HCT116 (cell line): ENCODE data around the gene SAMD1. TPM values are rescaled to one million over a fixed set of nuclear protein-coding genes. Genes with fewer than 3 reads are reported as not detected.
A peak's percentile ranks its signal among the peaks of the same experiment; 100 is the strongest.
"Not testable (repeated sequence)": the region's sequence is repeated elsewhere in the genome, so short reads cannot be mapped to it uniquely, and the experiment has no call there.

ENCODE experiments used
- ATAC-seq: fragments of 200-7000 bp; cut with Tn5 transposase; 2 replicates; pipeline ENCODE4 v1.9.1; 2020; ENCODE audit warnings: mild to moderate bottlenecking, moderate library complexity
- BruUV-seq: library from RNA; stranded (reverse); fragments of 400-500 nt; replicated peaks from 2 replicates; lab custom pipeline; 2021; lab: Mats Ljungman, UMichigan
- CTCF ChIA-PET: fragments of 300-600 bp; sonication (Branson Sonifier 250); formaldehyde crosslinking; loops from one replicate; lab custom pipeline; 2021; ENCODE audit warnings: antibody characterized with exemption; lab: Charles Lee
- POLR2A ChIA-PET: fragments of 300-600, 350-600 bp; sonication (Branson Sonifier 250); formaldehyde crosslinking; loops from one replicate; lab custom pipeline; 2021; ENCODE audit warnings: antibody characterized with exemption; lab: Charles Lee
- RAD21 ChIA-PET, 2 experiments: fragments of 300-600 bp; sonication (Branson Sonifier 250); formaldehyde crosslinking; loops; one replicate each; lab custom pipeline; 2023; ENCODE audit warnings: low total read pairs in 2 of 2; ENCODE audit not compliant: uncharacterized antibody in 2 of 2, unreplicated experiment in 2 of 2, low non-redundant PET in 1 of 2; lab: Charles Lee
- DNase-seq: peaks from one replicate; pipeline ENCODE4 v3.0.0-alpha.2; 2010; ENCODE audit warnings: low read depth, low spot score
- H2AFZ ChIP-seq: fragments of 200-600 bp; shearing (Covaris generic), sonication (generic); 2 replicates; pipeline ENCODE4 v1.6.1; 2017; ENCODE audit warnings: low read depth, mixed run types, mixed read lengths, antibody characterized with exemption, low read length; ENCODE audit not compliant: poor library complexity, severe bottlenecking
- H3K27ac ChIP-seq: 2 replicates; pipeline ENCODE4 v1.5.1; 2012; ENCODE audit warnings: low read depth, low read length
- H3K27me3 ChIP-seq: fragments of 200-600 bp; sonication (generic); 2 replicates; pipeline ENCODE4 v1.6.1; 2016; ENCODE audit warnings: mixed run types, low read length, mixed read lengths; ENCODE audit not compliant: insufficient read depth
- H3K36me3 ChIP-seq, 2 experiments: fragments of 200-500 bp in 1 of 2; fragments of 200-600 bp in 1 of 2; sonication (Bioruptor generic) in 1 of 2; sonication (generic) in 1 of 2; 2 replicates each; pipeline versions ENCODE4 v1.5.1 to v1.6.1; 2014 to 2016; ENCODE audit warnings: low read length in 2 of 2, inconsistent platforms in 1 of 2, mixed read lengths in 1 of 2, mixed run types in 1 of 2; ENCODE audit not compliant: insufficient read depth in 2 of 2, control insufficient read depth in 1 of 2
- H3K4me1 ChIP-seq, 2 experiments: fragments of 200-600 bp in 1 of 2; sonication (generic) in 1 of 2; 2 replicates each; pipeline versions ENCODE4 v1.5.1 to v1.6.1; 2012 to 2017; ENCODE audit warnings: low read length in 2 of 2, inconsistent platforms in 1 of 2, mild to moderate bottlenecking in 1 of 2, mixed read lengths in 1 of 2, mixed run types in 1 of 2, moderate library complexity in 1 of 2; ENCODE audit not compliant: insufficient read depth in 2 of 2, control insufficient read depth in 1 of 2
- H3K4me2 ChIP-seq: fragments of 200-600 bp; sonication (generic); 2 replicates; pipeline ENCODE4 v1.6.1; 2017; ENCODE audit warnings: mixed run types, low read length, mixed read lengths
- H3K4me3 ChIP-seq, 2 experiments: fragments of 200-600 bp in 1 of 2; sonication (generic) in 1 of 2; replicated peaks in 1 of 2; 2 replicates each; pipeline ENCODE4 v1.5.1; 2011 to 2016; ENCODE audit warnings: low read length in 2 of 2, control low read depth in 1 of 2, low read depth in 1 of 2, mild to moderate bottlenecking in 1 of 2, mixed read lengths in 1 of 2, mixed run types in 1 of 2
- H3K79me2 ChIP-seq: fragments of 200-600 bp; sonication (generic); 2 replicates; pipeline ENCODE4 v1.6.1; 2017; ENCODE audit warnings: mild to moderate bottlenecking, mixed run types, low read length, moderate library complexity, mixed read lengths; ENCODE audit not compliant: insufficient read depth
- H3K9ac ChIP-seq: fragments of 200-600 bp; sonication (generic); 2 replicates; pipeline ENCODE4 v1.6.1; 2016; ENCODE audit warnings: low read length, mixed read lengths
- H3K9me2 ChIP-seq: fragments of 200-600 bp; sonication (generic), shearing (Covaris generic); 2 replicates; pipeline ENCODE4 v1.6.1; 2017; ENCODE audit warnings: mixed run types, mild to moderate bottlenecking, moderate library complexity; ENCODE audit not compliant: insufficient read depth
- H3K9me3 ChIP-seq, 2 experiments: fragments of 200-500 bp in 1 of 2; fragments of 200-600 bp in 1 of 2; sonication (Bioruptor generic) in 1 of 2; sonication (generic) in 1 of 2; 2 replicates each; pipeline ENCODE4 v1.6.1; 2014 to 2017; ENCODE audit warnings: low read length in 2 of 2, mixed read lengths in 2 of 2, inconsistent platforms in 1 of 2, low read depth in 1 of 2, mild to moderate bottlenecking in 1 of 2, mixed run types in 1 of 2, moderate library complexity in 1 of 2; ENCODE audit not compliant: control insufficient read depth in 1 of 2, insufficient read depth in 1 of 2
- H4K20me1 ChIP-seq: fragments of 200-600 bp; sonication (generic), shearing (Covaris generic); 2 replicates; pipeline ENCODE4 v1.6.1; 2017; ENCODE audit warnings: mixed run types, mild to moderate bottlenecking, moderate library complexity; ENCODE audit not compliant: insufficient read depth
- CEBPB ChIP-seq: IDR thresholded peaks from 2 replicates; pipeline ENCODE4 v1.6.1; 2012; ENCODE audit warnings: low read depth
- CTCF ChIP-seq, 3 experiments: fragments of 200-600 bp in 1 of 3; sonication (generic) in 1 of 3; IDR thresholded peaks in 2 of 3; conservative IDR thresholded peaks in 1 of 3; 2 replicates each; pipeline ENCODE4 v1.5.1; 2012 to 2017; ENCODE audit warnings: low read depth in 2 of 3, low read length in 2 of 3, antibody characterized with exemption in 1 of 3, borderline replicate concordance in 1 of 3, control low read depth in 1 of 3, mild to moderate bottlenecking in 1 of 3, mixed read lengths in 1 of 3, mixed run types in 1 of 3, moderate library complexity in 1 of 3; ENCODE audit not compliant: insufficient read depth in 1 of 3
- EGR1 ChIP-seq: IDR thresholded peaks from 2 replicates; pipeline ENCODE4 v1.6.1; 2012; ENCODE audit warnings: low read depth
- ELF1 ChIP-seq: IDR thresholded peaks from 2 replicates; pipeline ENCODE4 v1.6.1; 2012; ENCODE audit warnings: low read depth, borderline replicate concordance
- FOSL1 ChIP-seq: IDR thresholded peaks from 2 replicates; pipeline ENCODE4 v1.6.1; 2012; ENCODE audit warnings: low read depth
- MAX ChIP-seq: IDR thresholded peaks from 2 replicates; pipeline ENCODE4 v1.6.1; 2012
- POLR2A ChIP-seq: IDR thresholded peaks from 2 replicates; pipeline ENCODE4 v1.7.0; 2011; ENCODE audit warnings: borderline replicate concordance; ENCODE audit not compliant: insufficient read depth, insufficient read length; ENCODE audit errors: extremely low read depth
- POLR2AphosphoS5 ChIP-seq: IDR thresholded peaks from 2 replicates; pipeline ENCODE4 v1.6.1; 2011; ENCODE audit warnings: mild to moderate bottlenecking, low read depth, low read length, moderate library complexity
- RAD21 ChIP-seq: IDR thresholded peaks from 2 replicates; pipeline ENCODE4 v1.6.1; 2012; ENCODE audit warnings: low read depth, mild to moderate bottlenecking
- SIN3A ChIP-seq: IDR thresholded peaks from 2 replicates; pipeline ENCODE4 v1.6.1; 2012; ENCODE audit warnings: low read depth
- SP1 ChIP-seq: IDR thresholded peaks from 2 replicates; pipeline ENCODE4 v1.6.1; 2012; ENCODE audit warnings: low read depth
- TCF7L2 ChIP-seq: IDR thresholded peaks from 2 replicates; pipeline ENCODE4 v1.7.0; 2011; ENCODE audit warnings: borderline replicate concordance, inconsistent platforms; ENCODE audit not compliant: insufficient read depth, insufficient read length; ENCODE audit errors: extremely low read depth
- YY1 ChIP-seq: IDR thresholded peaks from 2 replicates; pipeline ENCODE4 v1.6.1; 2011; ENCODE audit warnings: low read length, low read depth, moderate library complexity, mild to moderate bottlenecking; ENCODE audit not compliant: insufficient replicate concordance; ENCODE audit errors: extremely low read depth
- ZBTB33 ChIP-seq: IDR thresholded peaks from 2 replicates; pipeline ENCODE4 v1.6.1; 2011; ENCODE audit warnings: mild to moderate bottlenecking, low read length, moderate library complexity; ENCODE audit not compliant: insufficient replicate concordance; ENCODE audit errors: extremely low read depth
- ZNF274 ChIP-seq: fragments of 200-500 bp; sonication (Bioruptor generic); IDR thresholded peaks from 2 replicates; pipeline ENCODE4 v1.6.1; 2014; ENCODE audit warnings: mild to moderate bottlenecking, low read depth, low read length, inconsistent platforms
- intact Hi-C: fragments of 100-400 bp; cut with micrococcal nuclease; formaldehyde crosslinking; loops from 2 replicates; pipeline ENCODE4 v1.10.0; 2022
- total RNA-seq: library from RNA; stranded (reverse); gene quantifications from one replicate; pipeline ENCODE4 v1.2.1, GENCODE V29; 2021; ENCODE audit not compliant: unreplicated experiment

Gene SAMD1
- total RNA-seq, 1 experiment from 2014 or later: 62.9 TPM

- POLR2A ChIA-PET, H3K79me2 ChIP-seq, DNase-seq, H3K4me2 ChIP-seq, H3K4me1 ChIP-seq, H3K9ac ChIP-seq, RAD21 ChIA-PET, H3K9me2 ChIP-seq, BruUV-seq, H4K20me1 ChIP-seq, H3K27ac ChIP-seq, H2AFZ ChIP-seq, intact Hi-C loops, H3K36me3 ChIP-seq, H3K9me3 ChIP-seq, H3K4me3 ChIP-seq, H3K27me3 ChIP-seq: not testable (repeated sequence)
- CTCF ChIA-PET: interaction anchor here (1.3 kb wide), 1 partner anchor 9 kb away, joined by 6 read pairs; no protein-coding TSS in a partner anchor
- ATAC-seq: 0 out of 2 replicates have a peak, but pooled peaks have one; percentile 30
These were observed 39.6 kb downstream of the SAMD1 start for GRCh38 chr19:14050961-14051360.

- H3K4me3 ChIP-seq: no peak overlapping the region
- H3K4me2 ChIP-seq: no peak overlapping the region
- no peaks in the 10 kb centered on the region for H3K79me2 ChIP-seq
- H3K27me3 ChIP-seq: no peaks in the 10 kb centered on the region
- ChIA-PET RAD21 (no interaction called here), CTCF (no interaction called here), POLR2A (no interaction called here)
- no peaks in the 10 kb centered on the region for H3K4me1 ChIP-seq
- no peak for DNase-seq
- no peak overlapping the region for H3K9ac ChIP-seq
- no peaks in the 10 kb centered on the region for H4K20me1 ChIP-seq
- no peak for ATAC-seq
- no peaks in the 10 kb centered on the region for H3K9me2 ChIP-seq
- TF ChIP-seq EGR1: no peak
- TF ChIP-seq POLR2AphosphoS5: no peak
- TF ChIP-seq SIN3A: no peak
- TF ChIP-seq CTCF (IDR thresholded peaks at IDR 0.05 in 2 of 3, conservative IDR thresholded peaks at IDR 0.05 in 1 of 3; ENCODE audit: borderline replicate concordance in 1 of 3, insufficient read depth in 1 of 3, low read depth in 2 of 3, low read length in 2 of 3): no peak
- TF ChIP-seq ZNF274: no peak
- TF ChIP-seq CEBPB: no peak
- TF ChIP-seq SP1: no peak
- no peak for TF ChIP-seq YY1
- TF ChIP-seq ELF1: no peak
- no peak for TF ChIP-seq FOSL1
- no peak for TF ChIP-seq ZBTB33
- TF ChIP-seq TCF7L2: no peak
- TF ChIP-seq MAX: no peak
- TF ChIP-seq POLR2A: no peak
- no peak for TF ChIP-seq RAD21
- H2AFZ ChIP-seq: no peak overlapping the region
- peaks cover 0 to 6% of the 10 kb centered on the region in 2 experiments; a peak in 2 of 4 replicates for H3K36me3 ChIP-seq
- no TSS peak for BruUV-seq
- no peak overlapping the region for H3K27ac ChIP-seq
- intact Hi-C loops: no loop called here
- no peaks in the 10 kb centered on the region for H3K9me3 ChIP-seq
These were observed 40.0 kb downstream of the SAMD1 start for GRCh38 chr19:14050512-14050911.
